IMR-90 (cell line): Measurements from ENCODE around the gene OR4Q3. TPM values are rescaled to one million over a fixed set of nuclear protein-coding genes. Genes with fewer than 3 reads are reported as not detected.

Experiments
- ATAC-seq: fragments of 200-7000 bp; cut with Tn5 transposase; 2 replicates; pipeline ENCODE4 v1.9.1; 2020; ENCODE audit warnings: low read depth, mild to moderate bottlenecking, moderate library complexity
- BruUV-seq: library from RNA; stranded (reverse); fragments of 400-500 nt; replicated peaks from 2 replicates; lab custom pipeline; 2021; lab: Mats Ljungman, UMichigan
- CTCF ChIA-PET: fragments of 300-600 bp; formaldehyde crosslinking; extraction: SDS; loops from one replicate; lab custom pipeline; 2021; ENCODE audit warnings: antibody characterized with exemption; lab: Yijun Ruan, JAX
- POLR2A ChIA-PET: fragments of 300-600 bp; sonication (Branson Sonifier 250); formaldehyde crosslinking; loops from one replicate; lab custom pipeline; 2022; ENCODE audit warnings: antibody characterized with exemption; ENCODE audit not compliant: unreplicated experiment; lab: Charles Lee
- DNase-seq: peaks from one replicate; pipeline ENCODE4 v3.0.0; 2013
- H2AFZ ChIP-seq: replicated peaks from 2 replicates; pipeline ENCODE3; 2013; ENCODE audit warnings: low read length, mild to moderate bottlenecking; ENCODE audit not compliant: poor library complexity
- H2AK5ac ChIP-seq: 2 replicates; pipeline ENCODE4 v1.6.1; 2013; ENCODE audit warnings: low read depth, low read length, inconsistent platforms
- H2AK9ac ChIP-seq: replicated peaks from 2 replicates; pipeline ENCODE3; 2013; ENCODE audit warnings: mild to moderate bottlenecking, low read depth, low read length, moderate library complexity; ENCODE audit not compliant: poor library complexity
- H2BK120ac ChIP-seq: 2 replicates; pipeline ENCODE4 v1.6.1; 2013; ENCODE audit warnings: low read depth, low read length, inconsistent platforms
- H2BK15ac ChIP-seq: 3 replicates; pipeline ENCODE4 v1.6.1; 2013; ENCODE audit warnings: low read depth, low read length, inconsistent platforms
- H2BK20ac ChIP-seq: 2 replicates; pipeline ENCODE4 v1.6.1; 2013; ENCODE audit warnings: low read depth, mild to moderate bottlenecking, inconsistent platforms, low read length, moderate library complexity
- H2BK5ac ChIP-seq: 2 replicates; pipeline ENCODE4 v1.6.1; 2013; ENCODE audit warnings: mild to moderate bottlenecking, low read depth, low read length, inconsistent platforms; ENCODE audit not compliant: poor library complexity, severe bottlenecking
- H3K14ac ChIP-seq: replicated peaks from 2 replicates; pipeline ENCODE4 v1.6.1; 2013; ENCODE audit warnings: low read depth, low read length, inconsistent platforms
- H3K18ac ChIP-seq: 2 replicates; pipeline ENCODE4 v1.6.1; 2013; ENCODE audit warnings: low read depth, low read length, control low read depth
- H3K23ac ChIP-seq: 2 replicates; pipeline ENCODE4 v1.6.1; 2013; ENCODE audit warnings: low read depth, low read length, inconsistent platforms
- H3K27ac ChIP-seq: 2 replicates; pipeline ENCODE4 v1.5.1; 2013; ENCODE audit warnings: mild to moderate bottlenecking, control low read depth, low read length; ENCODE audit not compliant: insufficient read depth
- H3K27me3 ChIP-seq: 2 replicates; pipeline ENCODE4 v1.6.1; 2013; ENCODE audit warnings: low read length; ENCODE audit not compliant: control insufficient read depth, insufficient read depth
- H3K36me3 ChIP-seq: 2 replicates; pipeline ENCODE4 v1.6.1; 2013; ENCODE audit warnings: low read length, mixed read lengths; ENCODE audit not compliant: control insufficient read depth, insufficient read depth
- H3K4ac ChIP-seq: 2 replicates; pipeline ENCODE4 v1.6.1; 2013; ENCODE audit warnings: low read depth, low read length, inconsistent platforms
- H3K4me1 ChIP-seq: 2 replicates; pipeline ENCODE4 v1.6.1; 2013; ENCODE audit warnings: low read length, mixed read lengths; ENCODE audit not compliant: control insufficient read depth, insufficient read depth
- H3K4me2 ChIP-seq: 2 replicates; pipeline ENCODE4 v1.6.1; 2013; ENCODE audit warnings: low read depth, mild to moderate bottlenecking, control low read depth, low read length, moderate library complexity
- H3K4me3 ChIP-seq: 2 replicates; pipeline ENCODE4 v1.5.1; 2013; ENCODE audit warnings: low read depth, mild to moderate bottlenecking, control low read depth, low read length, moderate library complexity; ENCODE audit not compliant: insufficient read depth
- H3K56ac ChIP-seq: 2 replicates; pipeline ENCODE4 v1.6.1; 2013; ENCODE audit warnings: low read length, inconsistent platforms; ENCODE audit not compliant: insufficient read depth; ENCODE audit errors: extremely low read depth
- H3K79me1 ChIP-seq, 2 experiments: 2 replicates each; pipeline ENCODE4 v1.6.1; 2013; ENCODE audit warnings: low read length in 2 of 2, inconsistent platforms in 1 of 2, low read depth in 1 of 2
- H3K9ac ChIP-seq: 2 replicates; pipeline ENCODE4 v1.6.1; 2013; ENCODE audit warnings: low read depth, low read length, control low read depth
- H3K9me1 ChIP-seq: 2 replicates; pipeline ENCODE4 v1.6.1; 2013; ENCODE audit warnings: low read length, inconsistent platforms; ENCODE audit not compliant: insufficient read depth
- H3K9me3 ChIP-seq: 2 replicates; pipeline ENCODE4 v1.6.1; 2013; ENCODE audit warnings: low read length; ENCODE audit not compliant: control insufficient read depth, insufficient read depth
- H4K20me1 ChIP-seq: 2 replicates; pipeline ENCODE4 v1.6.1; 2013; ENCODE audit warnings: low read length, inconsistent platforms; ENCODE audit not compliant: insufficient read depth
- H4K5ac ChIP-seq: 2 replicates; pipeline ENCODE4 v1.6.1; 2013; ENCODE audit warnings: mild to moderate bottlenecking, low read depth, low read length, control low read depth
- H4K8ac ChIP-seq, 2 experiments: 2 replicates each; pipeline ENCODE4 v1.6.1; 2013; ENCODE audit warnings: low read depth in 2 of 2, low read length in 2 of 2, control low read depth in 1 of 2, inconsistent platforms in 1 of 2
- H4K91ac ChIP-seq: 2 replicates; pipeline ENCODE4 v1.6.1; 2013; ENCODE audit warnings: low read depth, low read length, inconsistent platforms; ENCODE audit not compliant: insufficient read depth
- BHLHE40 ChIP-seq: fragments of 150-350 bp; IDR thresholded peaks from 2 replicates; pipeline ENCODE4 v1.6.1; 2016; ENCODE audit warnings: mild to moderate bottlenecking, low read depth, low read length
- CEBPB ChIP-seq: IDR thresholded peaks from 2 replicates; pipeline ENCODE4 v1.6.1; 2012; ENCODE audit warnings: low read depth, low read length, improper control_type of control experiment
- CHD1 ChIP-seq: IDR thresholded peaks from 2 replicates; pipeline ENCODE4 v1.6.1; 2012; ENCODE audit warnings: low read depth, low read length, improper control_type of control experiment
- FOS ChIP-seq: fragments of 150-350 bp; IDR thresholded peaks from 2 replicates; pipeline ENCODE4 v1.6.1; 2016; ENCODE audit warnings: low read depth, low read length
- MAFK ChIP-seq: IDR thresholded peaks from 2 replicates; pipeline ENCODE4 v1.6.1; 2012; ENCODE audit warnings: low read depth, low read length, improper control_type of control experiment
- MAZ ChIP-seq: IDR thresholded peaks from 2 replicates; pipeline ENCODE4 v1.6.1; 2012; ENCODE audit warnings: low read depth, mild to moderate bottlenecking, low read length, improper control_type of control experiment, moderate library complexity, borderline replicate concordance
- MXI1 ChIP-seq: IDR thresholded peaks from 2 replicates; pipeline ENCODE4 v1.6.1; 2012; ENCODE audit warnings: low read depth, mild to moderate bottlenecking, low read length, moderate library complexity, borderline replicate concordance
- NFE2L2 ChIP-seq: fragments of 150-350 bp; IDR thresholded peaks from 2 replicates; pipeline ENCODE4 v1.6.1; 2016; ENCODE audit warnings: low read depth, mild to moderate bottlenecking, low read length
- POLR2A ChIP-seq: IDR thresholded peaks from 2 replicates; pipeline ENCODE4 v1.6.1; 2012; ENCODE audit warnings: mild to moderate bottlenecking, low read depth, low read length
- RAD21 ChIP-seq: IDR thresholded peaks from 2 replicates; pipeline ENCODE4 v1.6.1; 2012; ENCODE audit warnings: low read length, improper control_type of control experiment
- RCOR1 ChIP-seq: IDR thresholded peaks from 2 replicates; pipeline ENCODE4 v1.6.1; 2012; ENCODE audit warnings: mild to moderate bottlenecking, low read length, improper control_type of control experiment; ENCODE audit not compliant: insufficient replicate concordance
- RFX5 ChIP-seq: IDR thresholded peaks from 2 replicates; pipeline ENCODE4 v1.8.0; 2012; ENCODE audit warnings: low read depth, mild to moderate bottlenecking, low read length, moderate library complexity
- SMC3 ChIP-seq: fragments of 150-350 bp; IDR thresholded peaks from 2 replicates; pipeline ENCODE4 v1.6.1; 2016; ENCODE audit warnings: low read depth, mild to moderate bottlenecking, antibody characterized with exemption, low read length, moderate library complexity
- WGBS, 2 experiments: methylation state at CpG; one replicate each; pipeline versions ENCODE4 v1.1.5 to v1.1.7; 2013; ENCODE audit warnings: missing lambda C conversion rate in 2 of 2; ENCODE audit not compliant: insufficient read length in 1 of 2; ENCODE audit errors: extremely low coverage in 2 of 2; 5-methylcytosine and 5-hydroxymethylcytosine counted together
- dilution Hi-C: fragments of 300-500 bp; cut with HindIII; formaldehyde crosslinking; loops from one replicate; pipeline ENCODE4 v1.14.3; 2018; ENCODE audit warnings: low sequenced_read_pairs; ENCODE audit not compliant: unreplicated experiment
- in situ Hi-C: fragments of 300-500 bp; cut with MboI; formaldehyde crosslinking; loops from 3 replicates; pipeline ENCODE4 v1.14.3; 2019; ENCODE audit warnings: low sequenced_read_pairs, inconsistent platforms, mixed read lengths
- intact Hi-C: fragments of 100-400 bp; cut with micrococcal nuclease; formaldehyde crosslinking; loops from 2 replicates; pipeline ENCODE4 v1.10.0; 2022
- polyA plus RNA-seq, 3 experiments: library from polyadenylated mRNA; depleted of rRNA; stranded (reverse); fragments of >200 nt; gene quantifications; 2 replicates each; pipeline ENCODE4 v1.2.3, GENCODE V29; 2012; ENCODE audit warnings: low replicate concordance in 1 of 3
- total RNA-seq: library from RNA; depleted of rRNA; stranded (reverse); fragments of >200 nt; gene quantifications from 2 replicates; pipeline ENCODE4 v1.2.3, GENCODE V29; 2012
- TF ChIP-seq, protein P1 (sequence below): fragments of 150-350 bp; IDR thresholded peaks from 2 replicates; pipeline ENCODE4 v1.6.1; 2016; ENCODE audit warnings: low read depth, mild to moderate bottlenecking, low read length, moderate library complexity, borderline replicate concordance
- TF ChIP-seq, protein P2 (sequence below): fragments of 150-350 bp; IDR thresholded peaks from 2 replicates; pipeline ENCODE4 v1.6.1; 2017; ENCODE audit warnings: mild to moderate bottlenecking, antibody characterized with exemption, low read length, low read depth
- TF ChIP-seq, protein P3 (sequence below): conservative IDR thresholded peaks from 2 replicates; pipeline ENCODE4 v1.5.1; 2012; ENCODE audit warnings: mild to moderate bottlenecking, low read depth, low read length, improper control_type of control experiment

The OR4Q3 gene
- total and polyA plus RNA-seq, 2 of the 4 experiments (the other 2 are of a cell fraction): not detected

DNA sequence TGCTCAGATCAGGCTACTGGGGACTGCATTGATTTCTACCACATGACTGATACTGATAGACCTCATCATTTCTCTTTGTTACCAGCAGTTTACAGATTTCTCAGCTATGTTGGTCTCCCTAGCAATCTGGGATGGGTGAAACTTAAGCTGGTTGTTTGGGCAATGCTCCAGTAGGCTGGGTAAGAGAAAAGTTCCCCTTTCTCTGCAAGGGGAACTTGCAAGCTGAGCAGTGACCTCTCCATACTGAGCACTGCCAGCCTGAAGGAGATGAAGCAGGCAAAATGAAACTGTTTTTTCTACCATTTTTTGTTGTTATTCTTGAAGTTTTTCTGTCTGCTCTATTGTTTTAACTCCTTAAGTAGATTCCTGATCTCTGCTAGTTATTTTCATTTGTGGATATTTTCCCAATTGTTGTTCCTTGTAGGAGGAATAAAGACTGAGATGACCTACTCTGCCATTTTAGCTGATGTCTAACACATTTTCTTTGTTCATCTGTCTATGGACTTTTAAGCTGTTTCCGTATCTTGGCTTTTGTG lies 28.6 kb downstream of the OR4Q3 start:
- Histone ChIP-seq H3K4ac (no peak overlapping the region), H2BK5ac (no peak overlapping the region), H3K56ac (no peak overlapping the region), H3K79me1 (no peaks in the 10 kb centered on the region), H2BK15ac (no peak overlapping the region), H3K27me3 (no peaks in the 10 kb centered on the region), H2AFZ (no peak overlapping the region), H3K36me3 (no peaks in the 10 kb centered on the region), H3K14ac (no peak overlapping the region), H4K20me1 (no peaks in the 10 kb centered on the region), H3K27ac (no peak overlapping the region), H2BK120ac (no peak overlapping the region), H3K9ac (no peak overlapping the region), H4K5ac (no peak overlapping the region), H2AK5ac (no peak overlapping the region), H4K8ac (no peak overlapping the region), H2BK20ac (no peak overlapping the region), H2AK9ac (no peak overlapping the region), H4K91ac (no peak overlapping the region), H3K4me2 (no peak overlapping the region), H3K18ac (no peak overlapping the region), H3K4me1 (no peaks in the 10 kb centered on the region), H3K23ac (no peak overlapping the region), H3K4me3 (no peak overlapping the region), H3K9me1 (no peaks in the 10 kb centered on the region), H3K9me3 (peaks cover 25% of the 10 kb centered on the region)
- ATAC-seq: no peak
- CTCF ChIA-PET: no interaction called here
- DNase-seq: no peak
- POLR2A ChIA-PET: no interaction called here
- dilution Hi-C loops (no loop called here), intact Hi-C loops (no loop called here), in situ Hi-C loops (no loop called here)
- TF ChIP-seq, protein P1, sequence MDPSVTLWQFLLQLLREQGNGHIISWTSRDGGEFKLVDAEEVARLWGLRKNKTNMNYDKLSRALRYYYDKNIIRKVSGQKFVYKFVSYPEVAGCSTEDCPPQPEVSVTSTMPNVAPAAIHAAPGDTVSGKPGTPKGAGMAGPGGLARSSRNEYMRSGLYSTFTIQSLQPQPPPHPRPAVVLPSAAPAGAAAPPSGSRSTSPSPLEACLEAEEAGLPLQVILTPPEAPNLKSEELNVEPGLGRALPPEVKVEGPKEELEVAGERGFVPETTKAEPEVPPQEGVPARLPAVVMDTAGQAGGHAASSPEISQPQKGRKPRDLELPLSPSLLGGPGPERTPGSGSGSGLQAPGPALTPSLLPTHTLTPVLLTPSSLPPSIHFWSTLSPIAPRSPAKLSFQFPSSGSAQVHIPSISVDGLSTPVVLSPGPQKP: no peak
- no peak for TF ChIP-seq MXI1
- no peak for TF ChIP-seq FOS
- TF ChIP-seq, protein P2, sequence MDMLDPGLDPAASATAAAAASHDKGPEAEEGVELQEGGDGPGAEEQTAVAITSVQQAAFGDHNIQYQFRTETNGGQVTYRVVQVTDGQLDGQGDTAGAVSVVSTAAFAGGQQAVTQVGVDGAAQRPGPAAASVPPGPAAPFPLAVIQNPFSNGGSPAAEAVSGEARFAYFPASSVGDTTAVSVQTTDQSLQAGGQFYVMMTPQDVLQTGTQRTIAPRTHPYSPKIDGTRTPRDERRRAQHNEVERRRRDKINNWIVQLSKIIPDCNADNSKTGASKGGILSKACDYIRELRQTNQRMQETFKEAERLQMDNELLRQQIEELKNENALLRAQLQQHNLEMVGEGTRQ: no peak
- no peak for TF ChIP-seq BHLHE40
- no peak for TF ChIP-seq RAD21
- no peak for TF ChIP-seq RFX5
- TF ChIP-seq RCOR1: no peak
- no peak for TF ChIP-seq MAFK
- TF ChIP-seq POLR2A: no peak
- no peak for TF ChIP-seq NFE2L2
- no peak for TF ChIP-seq MAZ
- no peak for TF ChIP-seq SMC3
- TF ChIP-seq, protein P3, sequence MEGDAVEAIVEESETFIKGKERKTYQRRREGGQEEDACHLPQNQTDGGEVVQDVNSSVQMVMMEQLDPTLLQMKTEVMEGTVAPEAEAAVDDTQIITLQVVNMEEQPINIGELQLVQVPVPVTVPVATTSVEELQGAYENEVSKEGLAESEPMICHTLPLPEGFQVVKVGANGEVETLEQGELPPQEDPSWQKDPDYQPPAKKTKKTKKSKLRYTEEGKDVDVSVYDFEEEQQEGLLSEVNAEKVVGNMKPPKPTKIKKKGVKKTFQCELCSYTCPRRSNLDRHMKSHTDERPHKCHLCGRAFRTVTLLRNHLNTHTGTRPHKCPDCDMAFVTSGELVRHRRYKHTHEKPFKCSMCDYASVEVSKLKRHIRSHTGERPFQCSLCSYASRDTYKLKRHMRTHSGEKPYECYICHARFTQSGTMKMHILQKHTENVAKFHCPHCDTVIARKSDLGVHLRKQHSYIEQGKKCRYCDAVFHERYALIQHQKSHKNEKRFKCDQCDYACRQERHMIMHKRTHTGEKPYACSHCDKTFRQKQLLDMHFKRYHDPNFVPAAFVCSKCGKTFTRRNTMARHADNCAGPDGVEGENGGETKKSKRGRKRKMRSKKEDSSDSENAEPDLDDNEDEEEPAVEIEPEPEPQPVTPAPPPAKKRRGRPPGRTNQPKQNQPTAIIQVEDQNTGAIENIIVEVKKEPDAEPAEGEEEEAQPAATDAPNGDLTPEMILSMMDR: no peak
- no peak for TF ChIP-seq CEBPB
- TF ChIP-seq CHD1: no peak
- BruUV-seq: no TSS peak
- no CpG with 5 or more reads among the region's 1 CpG for WGBS, 2 experiments
